Thyroid gland (tissue), 4 donors: ENCODE measurements around the gene IMMT.

Source experiments
- CTCF ChIP-seq, 6 experiments: fragments of 200-600 bp in 3 of 6; fragments of 450-650 bp in 3 of 6; sonication (generic) in 3 of 6; IDR thresholded peaks; one replicate each; pipeline ENCODE4 v1.5.1; 2016 to 2019; ENCODE audit warnings: antibody characterized with exemption in 6 of 6, mild to moderate bottlenecking in 2 of 6, inconsistent platforms in 1 of 6, moderate library complexity in 1 of 6
- POLR2A ChIP-seq, 2 donors: fragments of 450-650 bp; IDR thresholded peaks; one replicate each; pipeline ENCODE4 v1.6.1; 2017; ENCODE audit warnings: antibody characterized with exemption in 2 of 2, mild to moderate bottlenecking in 2 of 2, moderate library complexity in 1 of 2

GRCh38 chr2:86195055-86195807 is at the start of gene IMMT:
- peak in 1 of 6 experiments; percentile 5 for TF ChIP-seq CTCF (IDR thresholded peaks at IDR 0.05)
- peak; percentile 70 to 74 for TF ChIP-seq POLR2A (IDR thresholded peaks at IDR 0.05)
